Smooth muscle cell of trachea (primary cell): Measurements from ENCODE around the gene SLC35D3. TPM values are rescaled to one million over a fixed set of nuclear protein-coding genes. Genes with fewer than 3 reads are reported as not detected.

Experiments
- total RNA-seq: library from RNA; depleted of rRNA; stranded (reverse); fragments of >200 nt; gene quantifications from 2 replicates; pipeline ENCODE4 v1.2.1, GENCODE V29; 2014

Gene SLC35D3
- total RNA-seq: not detected in 2 replicates

GRCh38 chr6:136921936-136922684 lies at the start of gene SLC35D3:
Gene SLC35D3 (plus strand): TSS chr6:136922301. CDS start chr6:136922429, 128 bp downstream.

Other genes starting within 250 kb of the SLC35D3 start
- gene MAP3K5, start 129.8 kb upstream of the SLC35D3 start, total RNA-seq: 30.7 and 46.6 TPM in 2 replicates
- gene PEX7, start 99.7 kb upstream of the SLC35D3 start, total RNA-seq: 12.7 and 18.2 TPM in 2 replicates
- 0.33 and 0.58 TPM in 2 replicates for gene IL20RA, start 122.7 kb downstream of the SLC35D3 start, total RNA-seq